H1 (cell line): Measurements from ENCODE around the gene LAPTM4A.

ENCODE experiments used
- ATF2 ChIP-seq: IDR thresholded peaks from 2 replicates; pipeline ENCODE4 v1.6.1; 2012; ENCODE audit warnings: low read length, inconsistent platforms
- CREB1 ChIP-seq: IDR thresholded peaks from 2 replicates; pipeline ENCODE4 v1.6.1; 2012; ENCODE audit warnings: inconsistent platforms
- CTCF ChIP-seq, 3 experiments: IDR thresholded peaks; 1 replicate in 2 of 3; 2 replicates in 1 of 3; pipeline versions ENCODE4 v1.5.1 to v1.6.1; 2011; ENCODE audit warnings: low read length in 3 of 3, mild to moderate bottlenecking in 3 of 3, inconsistent platforms in 2 of 3, low read depth in 1 of 3, moderate library complexity in 1 of 3; ENCODE audit not compliant: insufficient read depth in 1 of 3; ENCODE audit errors: control extremely low read depth in 1 of 3
- GTF2F1 ChIP-seq: IDR thresholded peaks from 2 replicates; pipeline ENCODE4 v1.6.1; 2012; ENCODE audit warnings: low read depth, low read length, improper control_type of control experiment, borderline replicate concordance
- POLR2AphosphoS5 ChIP-seq: IDR thresholded peaks from 2 replicates; pipeline ENCODE4 v1.6.1; 2011; ENCODE audit warnings: low read depth, low read length
- RFX5 ChIP-seq: IDR thresholded peaks from 2 replicates; pipeline ENCODE4 v1.6.1; 2011; ENCODE audit warnings: low read depth, low read length, improper control_type of control experiment, borderline replicate concordance
- RXRA ChIP-seq: IDR thresholded peaks from 2 replicates; pipeline ENCODE4 v1.6.1; 2011; ENCODE audit warnings: low read depth, mild to moderate bottlenecking, low read length, moderate library complexity; ENCODE audit not compliant: insufficient read depth
- SP1 ChIP-seq: IDR thresholded peaks from 2 replicates; pipeline ENCODE4 v1.6.1; 2011; ENCODE audit warnings: low read depth, low read length
- TAF1 ChIP-seq: IDR thresholded peaks from 2 replicates; pipeline ENCODE4 v1.6.1; 2011; ENCODE audit warnings: mild to moderate bottlenecking, low read depth, low read length
- TCF12 ChIP-seq: IDR thresholded peaks from 2 replicates; pipeline ENCODE4 v1.6.1; 2011; ENCODE audit warnings: low read depth, mild to moderate bottlenecking, low read length
- TF ChIP-seq, protein P1 (sequence below): IDR thresholded peaks from 2 replicates; pipeline ENCODE4 v1.6.1; 2011; ENCODE audit warnings: low read depth, mild to moderate bottlenecking, low read length; ENCODE audit not compliant: insufficient read depth
- TF ChIP-seq, protein P2 (sequence below): IDR thresholded peaks from 2 replicates; pipeline ENCODE4 v1.6.1; 2012; ENCODE audit warnings: inconsistent platforms

DNA sequence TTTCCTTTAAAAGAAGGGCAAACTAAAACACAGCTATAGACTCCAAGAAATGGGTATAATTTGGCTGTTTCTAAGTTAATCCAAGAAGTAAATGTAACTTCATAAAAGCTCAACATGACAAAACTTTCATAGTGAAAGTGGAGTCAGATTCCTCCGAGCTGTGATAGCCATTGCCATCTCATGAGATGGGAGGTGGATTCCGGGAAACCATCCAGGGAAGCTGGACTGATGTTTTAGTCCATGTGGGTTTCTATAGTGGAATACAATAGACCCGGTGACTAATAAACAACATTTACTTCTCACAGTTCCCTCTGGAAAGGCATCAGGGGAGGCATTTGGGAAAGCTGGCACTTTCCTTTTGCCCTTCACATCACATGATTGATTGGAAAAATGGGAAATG is 10.0 kb upstream of the LAPTM4A start:
- no peak for TF ChIP-seq POLR2AphosphoS5
- TF ChIP-seq CREB1, result no peak
- no peak for TF ChIP-seq TAF1
- no peak for TF ChIP-seq RXRA
- TF ChIP-seq GTF2F1, result no peak
- TF ChIP-seq SP1, result no peak
- no peak for TF ChIP-seq TCF12
- no peak for TF ChIP-seq ATF2
- TF ChIP-seq, protein P1, sequence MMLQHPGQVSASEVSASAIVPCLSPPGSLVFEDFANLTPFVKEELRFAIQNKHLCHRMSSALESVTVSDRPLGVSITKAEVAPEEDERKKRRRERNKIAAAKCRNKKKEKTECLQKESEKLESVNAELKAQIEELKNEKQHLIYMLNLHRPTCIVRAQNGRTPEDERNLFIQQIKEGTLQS, result no peak
- no peak for TF ChIP-seq CTCF (IDR thresholded peaks at IDR 0.05; ENCODE audit: control extremely low read depth in 1 of 3, insufficient read depth in 1 of 3, low read depth in 1 of 3, low read length in 3 of 3)
- no peak for TF ChIP-seq RFX5
- TF ChIP-seq, protein P2, sequence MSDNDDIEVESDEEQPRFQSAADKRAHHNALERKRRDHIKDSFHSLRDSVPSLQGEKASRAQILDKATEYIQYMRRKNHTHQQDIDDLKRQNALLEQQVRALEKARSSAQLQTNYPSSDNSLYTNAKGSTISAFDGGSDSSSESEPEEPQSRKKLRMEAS, result no peak
